D721Med (cell line): ENCODE data around the gene DYNC1H1.

Experiments used
- DNase-seq: peaks from one replicate; pipeline ENCODE4 v3.0.0; 2011; ENCODE audit warnings: low spot score; ENCODE audit not compliant: insufficient read length
- FAIRE-seq: peaks from 2 replicates; lab custom pipeline; 2011; peaks lifted over from hg19 to GRCh38; lab: Jason Lieb, UNC
- TF ChIP-seq, protein P1 (sequence below): IDR thresholded peaks from 2 replicates; pipeline ENCODE4 v1.5.1; 2012; ENCODE audit warnings: mild to moderate bottlenecking, control low read depth; ENCODE audit not compliant: insufficient read depth; ENCODE audit errors: missing control alignments

DYNC1H1 gene

GRCh38 chr14:102044566-102044965 lies 80.2 kb downstream of the DYNC1H1 start:
- DNase-seq (no peak), FAIRE-seq (no peak)
- TF ChIP-seq, protein P1, sequence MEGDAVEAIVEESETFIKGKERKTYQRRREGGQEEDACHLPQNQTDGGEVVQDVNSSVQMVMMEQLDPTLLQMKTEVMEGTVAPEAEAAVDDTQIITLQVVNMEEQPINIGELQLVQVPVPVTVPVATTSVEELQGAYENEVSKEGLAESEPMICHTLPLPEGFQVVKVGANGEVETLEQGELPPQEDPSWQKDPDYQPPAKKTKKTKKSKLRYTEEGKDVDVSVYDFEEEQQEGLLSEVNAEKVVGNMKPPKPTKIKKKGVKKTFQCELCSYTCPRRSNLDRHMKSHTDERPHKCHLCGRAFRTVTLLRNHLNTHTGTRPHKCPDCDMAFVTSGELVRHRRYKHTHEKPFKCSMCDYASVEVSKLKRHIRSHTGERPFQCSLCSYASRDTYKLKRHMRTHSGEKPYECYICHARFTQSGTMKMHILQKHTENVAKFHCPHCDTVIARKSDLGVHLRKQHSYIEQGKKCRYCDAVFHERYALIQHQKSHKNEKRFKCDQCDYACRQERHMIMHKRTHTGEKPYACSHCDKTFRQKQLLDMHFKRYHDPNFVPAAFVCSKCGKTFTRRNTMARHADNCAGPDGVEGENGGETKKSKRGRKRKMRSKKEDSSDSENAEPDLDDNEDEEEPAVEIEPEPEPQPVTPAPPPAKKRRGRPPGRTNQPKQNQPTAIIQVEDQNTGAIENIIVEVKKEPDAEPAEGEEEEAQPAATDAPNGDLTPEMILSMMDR: no peak

GRCh38 chr14:102046337-102047278 lies 82.2 kb downstream of the DYNC1H1 start:
- FAIRE-seq: peak; percentile 41

DNA sequence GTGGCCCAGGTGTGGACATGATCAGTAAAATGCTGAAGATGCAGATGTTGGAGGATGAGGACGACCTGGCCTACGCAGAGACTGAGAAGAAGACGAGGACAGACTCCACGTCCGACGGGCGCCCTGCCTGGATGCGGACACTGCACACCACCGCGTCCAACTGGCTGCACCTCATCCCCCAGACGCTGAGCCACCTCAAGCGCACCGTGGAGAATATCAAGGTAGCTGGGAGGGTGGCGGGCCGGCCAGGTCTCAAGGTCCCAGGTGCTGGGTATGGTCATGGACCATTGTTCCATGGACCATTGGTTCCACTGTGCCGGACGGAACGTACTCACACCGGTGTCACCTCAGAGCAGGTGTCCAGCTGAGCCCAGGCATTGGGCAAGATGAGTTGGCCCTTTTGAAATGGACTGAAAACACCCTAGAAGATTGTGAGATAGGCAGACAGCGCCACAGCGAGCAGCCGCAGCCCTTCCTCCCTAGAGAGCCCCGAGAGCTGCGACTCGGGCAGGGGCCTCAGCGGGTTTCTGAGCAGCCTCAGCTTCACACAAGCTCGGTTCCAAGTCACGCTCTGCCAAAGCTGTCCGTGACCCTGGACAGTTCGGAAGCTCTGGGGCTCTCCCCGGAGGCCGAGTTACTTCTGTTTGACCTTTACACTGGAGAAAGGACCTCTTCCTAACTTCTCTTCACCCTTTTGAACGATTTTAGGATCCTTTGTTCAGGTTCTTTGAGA lies 83.6 kb downstream of the DYNC1H1 start:
- DNase-seq: no peak
- FAIRE-seq: no peak
- TF ChIP-seq, protein P1: no peak

More at GRCh38 chr14:102046337-102047278, 82.2 kb downstream of the DYNC1H1 start:
- peak; percentile 94 for DNase-seq
- TF ChIP-seq, protein P1: peak; percentile 59

DNA sequence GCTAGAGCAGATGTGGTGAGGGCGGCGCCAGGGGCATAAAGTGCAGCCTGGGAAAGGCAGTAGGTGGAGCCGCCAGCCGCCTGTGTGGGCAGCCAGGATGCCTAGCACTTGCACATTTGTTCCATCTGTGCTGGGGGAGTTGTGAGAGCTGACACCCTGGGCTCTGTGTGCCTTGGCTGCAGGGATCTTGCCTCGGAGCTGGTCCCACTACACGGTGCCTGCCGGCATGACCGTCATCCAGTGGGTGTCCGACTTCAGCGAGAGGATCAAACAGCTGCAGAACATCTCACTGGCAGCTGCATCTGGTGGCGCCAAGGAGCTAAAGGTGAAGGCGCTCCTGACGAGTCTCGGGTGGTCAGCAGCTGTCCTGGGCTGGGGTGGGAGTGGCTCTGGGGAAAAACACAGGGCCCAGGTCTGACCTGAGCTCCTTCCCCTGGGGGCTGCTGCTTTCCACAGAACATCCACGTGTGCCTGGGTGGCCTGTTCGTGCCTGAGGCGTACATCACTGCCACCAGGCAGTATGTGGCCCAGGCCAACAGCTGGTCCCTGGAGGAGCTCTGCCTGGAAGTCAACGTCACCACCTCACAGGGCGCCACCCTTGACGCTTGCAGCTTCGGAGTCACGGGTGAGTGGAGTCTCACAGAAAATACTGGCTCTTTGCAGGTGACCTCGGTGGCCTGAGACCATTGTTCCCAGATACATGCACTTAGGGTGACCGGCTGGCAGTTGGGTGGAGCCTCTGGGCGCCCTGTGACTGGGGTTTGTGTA lies 85.1 kb downstream of the DYNC1H1 start:
- FAIRE-seq: no peak
- no peak for DNase-seq
- TF ChIP-seq, protein P1: no peak

GRCh38 chr14:102050026-102050405 lies 85.6 kb downstream of the DYNC1H1 start:
- FAIRE-seq: no peak
- DNase-seq: no peak
- TF ChIP-seq, protein P1: no peak

DNA sequence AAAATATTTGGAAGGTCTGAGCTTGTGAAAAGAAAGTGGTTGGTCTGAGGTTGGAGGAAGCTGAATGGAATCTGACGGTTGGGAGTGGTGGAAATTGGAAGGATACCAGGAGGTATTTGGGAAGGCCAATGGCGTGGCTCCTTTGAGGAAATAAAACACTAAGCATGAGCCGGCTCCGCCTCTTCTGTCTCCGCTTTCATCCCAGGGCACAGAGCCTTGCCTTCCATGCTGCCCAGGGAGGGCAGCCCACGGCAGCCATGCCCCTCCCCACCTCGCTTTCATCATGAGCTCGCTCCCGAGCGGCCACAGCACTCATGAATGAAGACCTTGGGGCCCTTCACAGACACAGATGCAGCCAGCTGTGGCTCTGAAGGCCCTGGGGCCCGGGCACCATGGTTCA lies 86.3 kb downstream of the DYNC1H1 start:
- TF ChIP-seq, protein P1: no peak
- no peak for FAIRE-seq

More for the DNA sequence above, 86.3 kb downstream of the DYNC1H1 start:
- DNase-seq: no peak
